ENCODE data around the gene MDH1B. TPM values are rescaled to one million over a fixed set of nuclear protein-coding genes. Genes with fewer than 3 reads are reported as not detected.

Gene MDH1B
- total RNA-seq, 1 experiment from 2014 or later = 0.85 TPM

GRCh38 chr2:206707164-206707701 is 57.9 kb downstream of the MDH1B start:
- intact Hi-C loops (cut with micrococcal nuclease; ENCODE audit: unreplicated experiment) (no loop called here), in situ Hi-C loops (cut with HindIII; ENCODE audit: low pct_unique_long_range_greater_than_20kb, low sequenced_read_pairs) (no loop called here)
- peaks cover 8% of the 10 kb centered on the region; the same call in 1 of the 2 replicates for H3K27me3 ChIP-seq (ENCODE audit: control insufficient read depth, insufficient read depth, low read length)
- no peak for TF ChIP-seq SIN3A (IDR thresholded peaks at IDR 0.05; ENCODE audit: borderline replicate concordance, insufficient read depth, low read depth, low read length)
- no peak for TF ChIP-seq TCF7L2 (IDR thresholded peaks at IDR 0.05; ENCODE audit: low read depth, low read length)
- TF ChIP-seq REST (IDR thresholded peaks at IDR 0.05; ENCODE audit: insufficient read depth in 1 of 2, low read depth in 2 of 2, low read length in 1 of 2) = no peak
- TF ChIP-seq, protein P1, sequence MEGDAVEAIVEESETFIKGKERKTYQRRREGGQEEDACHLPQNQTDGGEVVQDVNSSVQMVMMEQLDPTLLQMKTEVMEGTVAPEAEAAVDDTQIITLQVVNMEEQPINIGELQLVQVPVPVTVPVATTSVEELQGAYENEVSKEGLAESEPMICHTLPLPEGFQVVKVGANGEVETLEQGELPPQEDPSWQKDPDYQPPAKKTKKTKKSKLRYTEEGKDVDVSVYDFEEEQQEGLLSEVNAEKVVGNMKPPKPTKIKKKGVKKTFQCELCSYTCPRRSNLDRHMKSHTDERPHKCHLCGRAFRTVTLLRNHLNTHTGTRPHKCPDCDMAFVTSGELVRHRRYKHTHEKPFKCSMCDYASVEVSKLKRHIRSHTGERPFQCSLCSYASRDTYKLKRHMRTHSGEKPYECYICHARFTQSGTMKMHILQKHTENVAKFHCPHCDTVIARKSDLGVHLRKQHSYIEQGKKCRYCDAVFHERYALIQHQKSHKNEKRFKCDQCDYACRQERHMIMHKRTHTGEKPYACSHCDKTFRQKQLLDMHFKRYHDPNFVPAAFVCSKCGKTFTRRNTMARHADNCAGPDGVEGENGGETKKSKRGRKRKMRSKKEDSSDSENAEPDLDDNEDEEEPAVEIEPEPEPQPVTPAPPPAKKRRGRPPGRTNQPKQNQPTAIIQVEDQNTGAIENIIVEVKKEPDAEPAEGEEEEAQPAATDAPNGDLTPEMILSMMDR (IDR thresholded peaks at IDR 0.05) = no peak
- no peak for TF ChIP-seq POLR2AphosphoS5 (IDR thresholded peaks at IDR 0.05; ENCODE audit: low read depth, low read length)
- ATAC-seq (no peak), DNase-seq (ENCODE audit: low read depth, low spot score) (no peak)
- ChIA-PET POLR2A (no interaction called here), CTCF (no interaction called here)
- BruUV-seq (replicated peaks) = no TSS peak
- no peak overlapping the region for H3K27ac ChIP-seq (ENCODE audit: low read length)
- H3K9me3 ChIP-seq (ENCODE audit: control insufficient read depth, insufficient read depth, low read depth, low read length) = no peaks in the 10 kb centered on the region
- no peaks in the 10 kb centered on the region for H3K4me1 ChIP-seq (ENCODE audit: control insufficient read depth, insufficient read depth, low read length)
- H3K36me3 ChIP-seq (ENCODE audit: control insufficient read depth, insufficient read depth, low read length) = no peaks in the 10 kb centered on the region
- H3K4me3 ChIP-seq (ENCODE audit: low read depth in 2 of 2, low read length in 2 of 2) = no peak overlapping the region

DNA sequence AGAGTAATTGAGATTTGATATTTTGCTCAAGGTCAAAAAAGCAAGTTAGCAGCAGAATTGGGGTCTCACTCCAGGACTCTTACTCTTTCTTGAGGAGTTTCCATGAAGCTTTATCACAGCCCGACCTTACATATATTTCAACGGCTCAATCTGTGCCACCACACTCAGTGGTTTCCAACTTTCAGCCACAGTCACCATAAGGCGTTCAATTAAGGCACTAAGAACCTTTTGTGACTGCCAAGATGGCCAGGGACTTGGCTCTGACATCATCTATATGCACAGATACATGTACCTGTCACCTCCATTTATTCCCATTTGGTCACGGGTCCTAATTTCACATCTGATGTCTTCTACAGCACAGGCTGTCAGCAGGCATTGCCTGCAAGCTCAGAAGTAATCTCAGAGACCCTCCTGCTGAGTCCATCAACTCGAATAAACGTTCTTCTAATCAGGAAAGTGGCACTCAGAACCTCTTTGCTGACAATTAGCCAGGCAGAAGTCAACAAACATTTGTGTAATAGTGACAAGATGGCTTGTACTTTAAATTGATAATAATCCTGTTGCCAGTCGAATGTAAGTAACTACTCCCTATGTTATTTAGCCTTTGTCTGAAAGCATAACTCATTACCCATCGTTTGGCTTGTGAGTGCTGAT is 63.0 kb downstream of the MDH1B start:
- DNase-seq (ENCODE audit: low read depth, low spot score) (no peak), ATAC-seq (no peak)
- peaks cover 10% of the 10 kb centered on the region; the same call in 1 of the 2 replicates for H3K27me3 ChIP-seq (ENCODE audit: control insufficient read depth, insufficient read depth, low read length)
- TF ChIP-seq POLR2AphosphoS5 (IDR thresholded peaks at IDR 0.05; ENCODE audit: low read depth, low read length) = no peak
- TF ChIP-seq, protein P1 (IDR thresholded peaks at IDR 0.05) = no peak
- TF ChIP-seq SIN3A (IDR thresholded peaks at IDR 0.05; ENCODE audit: borderline replicate concordance, insufficient read depth, low read depth, low read length) = no peak
- TF ChIP-seq TCF7L2 (IDR thresholded peaks at IDR 0.05; ENCODE audit: low read depth, low read length) = no peak
- no peak for TF ChIP-seq REST (IDR thresholded peaks at IDR 0.05; ENCODE audit: insufficient read depth in 1 of 2, low read depth in 2 of 2, low read length in 1 of 2)
- POLR2A ChIA-PET = no interaction called here
- no peak overlapping the region for H3K27ac ChIP-seq (ENCODE audit: low read length)
- intact Hi-C loops (cut with micrococcal nuclease; ENCODE audit: unreplicated experiment) (no loop called here), in situ Hi-C loops (cut with HindIII; ENCODE audit: low pct_unique_long_range_greater_than_20kb, low sequenced_read_pairs) (no loop called here)
- H3K4me1 ChIP-seq (ENCODE audit: control insufficient read depth, insufficient read depth, low read length) = no peaks in the 10 kb centered on the region
- no TSS peak for BruUV-seq (replicated peaks)
- H3K4me3 ChIP-seq (ENCODE audit: low read depth in 2 of 2, low read length in 2 of 2) = no peak overlapping the region
- CTCF ChIA-PET = interaction anchor here (0.6 kb wide), 1 partner anchor 752 kb away, joined by 3 read pairs; no protein-coding TSS in a partner anchor
- no peaks in the 10 kb centered on the region for H3K36me3 ChIP-seq (ENCODE audit: control insufficient read depth, insufficient read depth, low read length)
- no peaks in the 10 kb centered on the region for H3K9me3 ChIP-seq (ENCODE audit: control insufficient read depth, insufficient read depth, low read depth, low read length)
